ENCODE measurements around the gene PLA2G4D.

The PLA2G4D gene

DNA sequence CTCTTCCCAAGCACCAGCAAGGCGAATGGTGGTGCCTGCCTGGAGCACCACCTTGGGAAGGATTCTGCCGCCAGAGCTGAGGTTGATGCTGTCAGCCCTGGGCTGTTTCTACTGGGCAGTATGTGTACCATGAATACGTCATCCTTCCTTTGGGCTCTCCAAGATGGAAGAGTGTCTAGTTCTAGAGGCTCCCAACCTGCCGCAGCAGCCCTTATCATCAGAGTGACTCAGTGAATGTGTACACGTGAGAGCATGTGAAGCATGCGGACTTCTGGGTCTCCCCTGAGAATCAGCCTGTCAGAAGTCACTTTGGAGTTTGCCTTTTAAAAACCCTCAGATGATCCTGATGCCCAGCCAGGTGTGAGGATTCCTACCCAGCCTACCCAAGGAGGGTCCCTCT, 20.9 kb downstream of the PLA2G4D start:
- no peak overlapping the region for H3K4me3 ChIP-seq (ENCODE audit: low read depth, low read length)
- TF ChIP-seq, protein P1, sequence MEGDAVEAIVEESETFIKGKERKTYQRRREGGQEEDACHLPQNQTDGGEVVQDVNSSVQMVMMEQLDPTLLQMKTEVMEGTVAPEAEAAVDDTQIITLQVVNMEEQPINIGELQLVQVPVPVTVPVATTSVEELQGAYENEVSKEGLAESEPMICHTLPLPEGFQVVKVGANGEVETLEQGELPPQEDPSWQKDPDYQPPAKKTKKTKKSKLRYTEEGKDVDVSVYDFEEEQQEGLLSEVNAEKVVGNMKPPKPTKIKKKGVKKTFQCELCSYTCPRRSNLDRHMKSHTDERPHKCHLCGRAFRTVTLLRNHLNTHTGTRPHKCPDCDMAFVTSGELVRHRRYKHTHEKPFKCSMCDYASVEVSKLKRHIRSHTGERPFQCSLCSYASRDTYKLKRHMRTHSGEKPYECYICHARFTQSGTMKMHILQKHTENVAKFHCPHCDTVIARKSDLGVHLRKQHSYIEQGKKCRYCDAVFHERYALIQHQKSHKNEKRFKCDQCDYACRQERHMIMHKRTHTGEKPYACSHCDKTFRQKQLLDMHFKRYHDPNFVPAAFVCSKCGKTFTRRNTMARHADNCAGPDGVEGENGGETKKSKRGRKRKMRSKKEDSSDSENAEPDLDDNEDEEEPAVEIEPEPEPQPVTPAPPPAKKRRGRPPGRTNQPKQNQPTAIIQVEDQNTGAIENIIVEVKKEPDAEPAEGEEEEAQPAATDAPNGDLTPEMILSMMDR (conservative IDR thresholded peaks at IDR 0.05; ENCODE audit: low read depth, low read length), result no peak
- no peak for DNase-seq (ENCODE audit: low read depth)

DNA sequence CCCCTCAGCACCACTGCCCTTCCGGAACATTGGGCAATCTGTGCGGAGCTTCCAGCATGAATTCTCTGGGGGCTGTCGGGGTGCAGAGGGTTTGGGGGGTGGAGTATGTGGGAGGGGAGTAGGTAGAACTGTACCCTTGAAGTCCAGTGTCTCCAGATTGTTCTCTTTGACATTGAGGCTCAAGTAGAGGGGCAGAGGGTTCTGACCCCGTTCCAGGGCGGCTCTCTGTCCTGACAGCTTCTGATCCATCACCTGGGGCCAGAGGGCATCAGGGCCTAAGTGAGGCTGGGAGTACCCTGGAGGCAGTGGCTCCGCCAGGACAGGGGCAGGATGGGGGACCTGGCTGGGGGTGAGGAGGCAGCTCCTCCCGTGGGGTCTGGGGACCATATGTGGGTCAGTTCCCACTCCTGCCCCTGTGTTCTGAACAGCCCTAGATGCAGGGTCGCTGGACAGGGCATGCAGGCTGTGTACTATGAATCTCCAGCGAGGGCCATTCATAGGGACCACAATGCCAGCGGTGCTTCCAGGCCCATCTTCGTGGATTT, 22.1 kb downstream of the PLA2G4D start:
- DNase-seq (ENCODE audit: low read depth), result no peak
- no peak overlapping the region for H3K4me3 ChIP-seq (ENCODE audit: low read depth, low read length)
- TF ChIP-seq, protein P1 (conservative IDR thresholded peaks at IDR 0.05; ENCODE audit: low read depth, low read length), result no peak

DNA sequence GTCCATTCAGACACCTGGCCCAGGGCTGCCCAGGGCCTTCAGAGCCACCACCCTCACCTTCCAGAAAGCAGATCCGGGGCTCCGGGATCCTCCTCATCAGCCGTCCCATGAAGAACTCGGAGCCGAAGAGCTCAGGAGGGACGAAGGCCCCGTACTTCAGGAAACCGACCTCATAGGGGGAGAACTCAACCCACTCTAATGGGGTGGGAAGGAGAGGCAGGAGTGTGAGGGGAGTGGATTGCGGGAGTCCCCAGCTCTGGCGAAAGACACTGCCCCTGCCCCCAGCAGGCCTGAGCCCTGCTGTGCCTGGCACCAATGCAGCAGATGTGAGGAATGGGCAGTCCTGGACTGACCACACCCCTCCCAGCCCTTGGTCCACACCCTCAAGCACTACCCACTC, 22.6 kb downstream of the PLA2G4D start:
- TF ChIP-seq, protein P1 (conservative IDR thresholded peaks at IDR 0.05; ENCODE audit: low read depth, low read length), result no peak
- no peak for DNase-seq (ENCODE audit: low read depth)
- no peak overlapping the region for H3K4me3 ChIP-seq (ENCODE audit: low read depth, low read length)

DNA sequence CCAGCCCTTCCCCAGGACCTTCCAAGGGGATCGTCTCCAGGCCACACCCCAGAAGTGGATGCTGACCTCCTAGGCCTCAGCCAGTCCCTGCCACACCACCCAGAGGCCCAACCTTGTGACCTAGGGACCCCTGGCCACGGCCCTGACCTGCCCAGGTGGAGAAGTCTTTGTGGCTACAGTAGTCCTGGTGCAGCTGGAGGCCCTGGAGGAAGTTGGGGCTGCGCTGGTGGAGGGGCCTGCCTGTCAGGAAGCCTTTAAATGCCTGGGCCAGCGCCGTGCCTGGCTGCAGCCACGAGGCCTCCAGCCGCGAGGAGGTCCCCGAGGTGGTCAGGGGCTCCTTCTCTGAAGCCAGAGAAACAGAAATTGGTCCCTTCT, 23.4 kb downstream of the PLA2G4D start:
- no peak for DNase-seq (ENCODE audit: low read depth)
- H3K4me3 ChIP-seq (ENCODE audit: low read depth, low read length), result no peak overlapping the region
- TF ChIP-seq, protein P1 (conservative IDR thresholded peaks at IDR 0.05; ENCODE audit: low read depth, low read length), result no peak

DNA sequence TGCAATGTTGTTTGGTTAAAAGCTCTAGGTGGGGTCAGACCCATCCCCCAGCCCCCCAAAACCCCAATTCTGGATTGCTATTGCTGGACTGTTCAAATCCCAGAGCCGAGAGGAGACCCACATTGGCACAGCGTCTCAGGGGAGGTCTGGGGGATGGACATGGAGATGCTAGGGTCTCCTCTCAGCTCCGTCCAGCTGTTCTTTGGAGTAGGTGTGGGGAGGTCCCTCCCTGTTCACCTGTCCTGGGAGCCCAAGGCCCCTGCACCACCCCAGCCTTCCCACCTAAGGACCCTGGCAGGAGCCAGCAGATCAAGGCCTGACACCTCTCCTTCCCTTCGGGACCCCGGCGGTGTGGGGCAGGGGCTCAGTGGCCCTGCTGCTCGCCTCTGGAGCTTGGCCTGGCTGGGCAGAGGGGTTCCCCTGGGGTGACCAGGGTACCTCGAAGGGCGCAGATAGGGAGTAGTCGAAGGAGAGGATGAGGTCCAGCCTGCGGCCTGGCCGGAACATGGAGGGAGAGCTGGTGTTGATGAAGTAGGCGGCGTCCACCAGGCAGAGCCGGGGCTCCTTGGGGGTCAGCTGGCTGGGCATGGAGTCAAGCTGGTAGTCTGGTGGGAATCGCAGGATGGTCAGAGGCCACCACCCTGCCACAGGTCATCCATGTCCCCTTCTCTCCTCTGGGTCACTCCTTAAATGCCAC, 23.9 kb downstream of the PLA2G4D start:
- TF ChIP-seq, protein P1 (conservative IDR thresholded peaks at IDR 0.05; ENCODE audit: low read depth, low read length), result no peak
- H3K4me3 ChIP-seq (ENCODE audit: low read depth, low read length), result no peak overlapping the region
- DNase-seq (ENCODE audit: low read depth), result no peak

DNA sequence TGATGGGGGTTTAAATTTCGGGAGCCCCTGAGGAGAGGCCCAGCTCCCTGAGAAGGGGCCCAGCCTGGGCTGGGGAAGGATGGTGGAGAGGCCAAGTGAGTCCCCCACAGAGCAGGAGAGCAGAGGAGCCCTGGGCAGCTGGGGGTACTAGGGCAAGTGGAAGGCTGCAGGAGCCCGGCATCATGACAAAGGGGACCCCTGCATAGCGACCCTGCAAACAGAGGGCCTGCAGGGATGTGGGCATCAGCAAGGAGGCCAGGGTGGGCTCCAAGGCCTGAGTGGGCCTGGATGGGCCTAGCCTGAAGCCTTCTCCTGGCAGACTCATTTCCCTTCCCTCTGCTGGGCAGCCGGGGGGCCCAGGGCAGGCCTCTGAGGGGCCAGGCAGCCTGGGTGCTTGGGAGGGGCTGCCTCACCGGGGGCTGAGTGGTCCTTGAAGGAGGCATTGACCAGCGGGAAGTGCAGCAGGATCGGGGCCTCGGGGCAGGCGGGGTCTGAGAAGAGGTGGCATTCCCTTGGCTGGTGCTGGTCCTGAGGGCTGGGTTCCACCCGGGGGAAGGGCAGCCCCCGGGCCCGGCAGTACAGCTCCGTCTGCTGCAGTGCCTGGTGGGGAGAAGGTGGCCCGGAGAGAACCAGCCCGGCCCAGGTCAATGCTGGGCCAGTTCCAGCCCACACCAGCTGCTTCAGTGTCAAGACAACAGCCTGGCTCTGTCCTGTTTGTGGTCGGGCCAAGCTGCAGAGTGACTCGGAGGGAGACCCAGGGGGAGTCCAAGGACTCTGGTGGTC, 24.7 kb downstream of the PLA2G4D start:
- TF ChIP-seq, protein P1 (conservative IDR thresholded peaks at IDR 0.05; ENCODE audit: low read depth, low read length), result no peak
- H3K4me3 ChIP-seq (ENCODE audit: low read depth, low read length), result no peak overlapping the region
- DNase-seq (ENCODE audit: low read depth), result no peak
